ENCODE data around the gene TBCC. TPM values are rescaled to one million over a fixed set of nuclear protein-coding genes. Genes with fewer than 3 reads are reported as not detected.

TBCC gene
- total RNA-seq, 5 donors from 2014 or later (not counting 1 experiment from before 2014, with no cell fraction given): 56.5 to 74.8 (median 59.4) TPM

DNA sequence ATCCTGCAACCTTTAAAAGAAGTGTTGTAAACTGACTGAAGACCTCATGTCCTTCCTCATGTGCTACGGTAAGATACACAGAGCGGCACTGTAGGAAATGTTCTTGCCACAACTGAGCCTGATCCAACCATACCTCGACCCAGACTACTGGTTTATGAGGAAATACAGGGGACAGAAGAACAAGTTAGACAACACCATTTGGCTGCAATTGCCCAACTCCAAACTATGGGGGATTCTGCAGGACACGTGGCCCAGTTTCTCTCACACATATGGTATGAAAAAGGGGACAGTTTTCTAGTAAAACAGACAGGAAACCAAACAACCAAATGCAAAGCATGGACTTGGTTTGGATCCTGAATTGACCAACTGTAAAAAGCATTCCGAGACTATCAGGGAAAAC is 34.0 kb downstream of the TBCC start:
- H3K27me3 Mint-ChIP-seq: no peaks in the 10 kb centered on the region
- H3K36me3 ChIP-seq (ENCODE audit: control insufficient read depth in 2 of 2, extremely low read depth in 1 of 2, insufficient read depth in 1 of 2, low read length in 1 of 2): no peaks in the 10 kb centered on the region
- H3K9me3 Mint-ChIP-seq: peaks cover 0 to 8% (median 3%) of the 10 kb centered on the region in 3 donors
- DNase-seq: no peak
- no peaks in the 10 kb centered on the region for H3K9me3 ChIP-seq
- peaks cover 0 to 6% (median 0%) of the 10 kb centered on the region in 3 donors for H3K4me1 Mint-ChIP-seq
- no peak overlapping the region for H3K4me3 Mint-ChIP-seq
- ChIA-PET CTCF (no interaction called here), POLR2A (no interaction called here)
- no peaks in the 10 kb centered on the region for H3K36me3 Mint-ChIP-seq
- H3K4me1 ChIP-seq (ENCODE audit: control insufficient read depth in 1 of 2, extremely low read depth in 1 of 2, insufficient read depth in 2 of 2, low read length in 2 of 2): peaks cover 0 to 2% of the 10 kb centered on the region in 2 experiments
- H3K27ac ChIP-seq (ENCODE audit: low read length): no peak overlapping the region
- H3K4me3 ChIP-seq (ENCODE audit: control insufficient read depth in 1 of 2, extremely low read depth in 1 of 2, low read length in 1 of 2): no peak overlapping the region
- ATAC-seq (replicated peaks in 1 of 4): no peak
- 93% methylated on average over 2 of the region's 5 CpGs for WGBS (ENCODE audit: insufficient coverage)
- H3K27me3 ChIP-seq (replicated peaks in 1 of 2; ENCODE audit: control insufficient read depth in 2 of 2, extremely low read depth in 1 of 2, insufficient read depth in 2 of 2, low read length in 1 of 2): peaks cover 0 to 10% of the 10 kb centered on the region in 2 experiments
- no peak overlapping the region for H3K27ac Mint-ChIP-seq

DNA sequence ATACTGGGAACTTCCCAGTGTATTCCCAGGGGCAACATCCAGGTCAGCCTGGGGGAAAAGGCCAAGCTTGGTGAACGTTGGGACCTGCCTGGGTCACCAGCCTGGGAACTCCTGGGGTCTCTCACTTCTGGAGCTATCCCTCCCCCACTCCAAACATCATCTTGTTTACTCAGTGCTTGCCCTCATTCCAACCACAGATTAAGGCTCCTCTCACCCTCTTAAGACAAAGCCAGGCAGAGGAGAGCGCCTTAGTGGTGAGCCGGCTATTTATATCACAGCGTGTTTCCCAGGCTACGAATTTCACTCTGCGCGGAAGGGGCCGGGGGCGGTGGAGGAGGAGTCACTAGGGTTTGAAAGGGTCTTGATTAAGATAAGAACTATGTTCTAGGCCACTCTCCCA is 35.6 kb downstream of the TBCC start:
- Histone ChIP-seq H3K4me1 (ENCODE audit: control insufficient read depth in 1 of 2, extremely low read depth in 1 of 2, insufficient read depth in 2 of 2, low read length in 2 of 2) (peaks cover 0 to 2% of the 10 kb centered on the region in 2 experiments), H3K27ac (ENCODE audit: low read length) (no peak overlapping the region), H3K9me3 (no peaks in the 10 kb centered on the region), H3K4me3 (ENCODE audit: control insufficient read depth in 1 of 2, extremely low read depth in 1 of 2, low read length in 1 of 2) (no peak overlapping the region), H3K36me3 (ENCODE audit: control insufficient read depth in 2 of 2, extremely low read depth in 1 of 2, insufficient read depth in 1 of 2, low read length in 1 of 2) (no peaks in the 10 kb centered on the region), H3K27me3 (replicated peaks in 1 of 2; ENCODE audit: control insufficient read depth in 2 of 2, extremely low read depth in 1 of 2, insufficient read depth in 2 of 2, low read length in 1 of 2) (peaks cover 0 to 10% of the 10 kb centered on the region in 2 experiments)
- ChIA-PET POLR2A (no interaction called here), CTCF (no interaction called here)
- no peak for DNase-seq
- ATAC-seq (replicated peaks in 1 of 4): no peak
- 56% methylated on average over 1 of the region's 9 CpGs for WGBS (ENCODE audit: insufficient coverage)
- H3K27ac Mint-ChIP-seq: no peak overlapping the region
- H3K27me3 Mint-ChIP-seq: no peaks in the 10 kb centered on the region
- peaks cover 0 to 6% (median 0%) of the 10 kb centered on the region in 3 donors for H3K4me1 Mint-ChIP-seq
- no peak overlapping the region for H3K4me3 Mint-ChIP-seq
- H3K9me3 Mint-ChIP-seq: peaks cover 0 to 8% (median 3%) of the 10 kb centered on the region in 3 donors
- H3K36me3 Mint-ChIP-seq: no peaks in the 10 kb centered on the region

DNA sequence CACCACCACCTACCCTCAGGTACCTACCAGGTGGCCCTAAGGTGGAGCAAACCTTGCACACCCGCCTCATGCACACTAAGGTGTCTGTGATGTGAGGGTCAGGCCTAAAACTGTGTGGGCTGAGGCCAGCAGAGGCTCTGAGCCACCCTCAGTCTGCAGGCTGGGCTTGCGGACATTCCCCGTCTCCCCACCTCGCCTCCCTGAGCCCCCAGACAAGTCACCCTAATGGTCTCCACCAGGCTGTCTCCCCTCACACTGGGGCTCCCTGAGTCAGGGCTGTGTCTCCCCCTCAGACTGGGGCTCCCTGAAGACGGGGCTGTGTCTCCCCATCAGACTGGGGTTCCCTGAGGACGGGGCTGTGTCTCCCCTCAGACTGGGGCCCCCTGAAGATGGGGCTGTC is 36.0 kb downstream of the TBCC start:
- peaks cover 0 to 6% (median 0%) of the 10 kb centered on the region in 3 donors for H3K4me1 Mint-ChIP-seq
- ChIA-PET CTCF (no interaction called here), POLR2A (no interaction called here)
- H3K4me3 Mint-ChIP-seq: no peak overlapping the region
- Histone ChIP-seq H3K4me3 (ENCODE audit: control insufficient read depth in 1 of 2, extremely low read depth in 1 of 2, low read length in 1 of 2) (no peak overlapping the region), H3K27me3 (replicated peaks in 1 of 2; ENCODE audit: control insufficient read depth in 2 of 2, extremely low read depth in 1 of 2, insufficient read depth in 2 of 2, low read length in 1 of 2) (peaks cover 0 to 10% of the 10 kb centered on the region in 2 experiments), H3K4me1 (ENCODE audit: control insufficient read depth in 1 of 2, extremely low read depth in 1 of 2, insufficient read depth in 2 of 2, low read length in 2 of 2) (peaks cover 0 to 2% of the 10 kb centered on the region in 2 experiments), H3K36me3 (ENCODE audit: control insufficient read depth in 2 of 2, extremely low read depth in 1 of 2, insufficient read depth in 1 of 2, low read length in 1 of 2) (no peaks in the 10 kb centered on the region), H3K27ac (ENCODE audit: low read length) (no peak overlapping the region), H3K9me3 (no peaks in the 10 kb centered on the region)
- no peaks in the 10 kb centered on the region for H3K36me3 Mint-ChIP-seq
- H3K27ac Mint-ChIP-seq: no peak overlapping the region
- WGBS (ENCODE audit: insufficient coverage): 80% methylated on average over 5 of the region's 6 CpGs
- DNase-seq: no peak
- ATAC-seq (replicated peaks in 1 of 4): no peak
- H3K9me3 Mint-ChIP-seq: peaks cover 0 to 8% (median 3%) of the 10 kb centered on the region in 3 donors
- H3K27me3 Mint-ChIP-seq: no peaks in the 10 kb centered on the region

DNA sequence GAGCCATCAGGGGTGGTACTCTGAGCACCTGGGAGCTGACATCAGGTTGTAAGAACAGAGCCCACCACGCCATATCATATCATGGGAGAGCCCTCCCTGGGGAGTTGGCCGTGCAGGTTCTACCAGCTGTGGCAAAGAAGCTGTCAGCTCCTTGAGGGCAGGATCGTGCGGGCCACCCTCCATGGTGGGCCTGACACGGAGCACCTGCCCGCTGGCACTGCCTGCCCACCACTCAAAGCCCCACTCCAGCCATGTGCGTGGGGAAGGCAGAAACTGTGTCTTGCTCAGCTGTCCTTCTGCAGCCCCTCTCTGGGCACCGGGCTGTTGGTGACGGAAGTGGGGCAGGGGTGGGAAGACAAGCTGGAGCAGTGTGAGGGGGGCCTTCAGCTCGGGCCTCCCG is 37.8 kb downstream of the TBCC start:
- Histone ChIP-seq H3K4me1 (ENCODE audit: control insufficient read depth in 1 of 2, extremely low read depth in 1 of 2, insufficient read depth in 2 of 2, low read length in 2 of 2) (peaks cover 0 to 2% of the 10 kb centered on the region in 2 experiments), H3K4me3 (ENCODE audit: control insufficient read depth in 1 of 2, extremely low read depth in 1 of 2, low read length in 1 of 2) (no peak overlapping the region), H3K36me3 (ENCODE audit: control insufficient read depth in 2 of 2, extremely low read depth in 1 of 2, insufficient read depth in 1 of 2, low read length in 1 of 2) (no peaks in the 10 kb centered on the region), H3K27me3 (replicated peaks in 1 of 2; ENCODE audit: control insufficient read depth in 2 of 2, extremely low read depth in 1 of 2, insufficient read depth in 2 of 2, low read length in 1 of 2) (peaks cover 0 to 13% of the 10 kb centered on the region in 2 experiments), H3K9me3 (no peaks in the 10 kb centered on the region), H3K27ac (ENCODE audit: low read length) (no peak overlapping the region)
- WGBS (ENCODE audit: insufficient coverage): 71% methylated on average over 3 of the region's 11 CpGs
- Mint-ChIP-seq H3K36me3 (no peaks in the 10 kb centered on the region), H3K27me3 (no peaks in the 10 kb centered on the region), H3K4me3 (no peak overlapping the region), H3K27ac (no peak overlapping the region), H3K4me1 (peaks cover 0 to 6% (median 0%) of the 10 kb centered on the region in 3 donors), H3K9me3 (peaks cover 0 to 8% (median 3%) of the 10 kb centered on the region in 3 donors)
- ATAC-seq (replicated peaks in 1 of 4): no peak
- ChIA-PET CTCF (interaction anchor here in 1 of 2 donors (0.8 kb wide), 1 partner anchor 10 kb away, joined by 4 read pairs; no protein-coding TSS in a partner anchor), POLR2A (no interaction called here)
- no peak for DNase-seq

DNA sequence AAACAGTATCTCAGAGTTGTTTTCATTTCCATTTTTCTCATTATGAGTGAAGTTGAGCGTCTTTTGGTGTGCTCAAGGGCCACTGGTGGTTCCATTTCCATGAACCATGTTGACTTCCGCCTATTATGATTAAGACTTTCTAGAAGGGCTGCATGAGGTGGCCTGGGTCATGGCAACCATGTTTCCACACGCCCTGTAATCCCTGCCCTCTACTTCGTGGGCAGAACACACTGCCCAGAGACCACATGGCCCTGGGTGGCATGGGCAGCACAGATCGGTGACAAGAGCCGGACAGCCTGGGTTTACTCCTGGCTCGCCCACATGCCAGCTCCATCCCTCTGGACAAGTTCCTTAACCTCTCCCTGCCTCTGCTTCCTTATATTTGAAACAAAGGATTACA is 38.3 kb downstream of the TBCC start:
- H3K4me1 Mint-ChIP-seq: peaks cover 0 to 6% (median 0%) of the 10 kb centered on the region in 3 donors
- no peaks in the 10 kb centered on the region for H3K9me3 ChIP-seq
- ChIA-PET POLR2A (no interaction called here), CTCF (no interaction called here)
- H3K27ac Mint-ChIP-seq: no peak overlapping the region
- H3K27ac ChIP-seq (ENCODE audit: low read length): no peak overlapping the region
- no peak overlapping the region for H3K4me3 ChIP-seq (ENCODE audit: control insufficient read depth in 1 of 2, extremely low read depth in 1 of 2, low read length in 1 of 2)
- peaks cover 0 to 13% of the 10 kb centered on the region in 2 experiments for H3K27me3 ChIP-seq (replicated peaks in 1 of 2; ENCODE audit: control insufficient read depth in 2 of 2, extremely low read depth in 1 of 2, insufficient read depth in 2 of 2, low read length in 1 of 2)
- DNase-seq (no peak), ATAC-seq (replicated peaks in 1 of 4) (no peak)
- H3K36me3 Mint-ChIP-seq: no peaks in the 10 kb centered on the region
- H3K27me3 Mint-ChIP-seq: no peaks in the 10 kb centered on the region
- peaks cover 0 to 8% (median 3%) of the 10 kb centered on the region in 3 donors for H3K9me3 Mint-ChIP-seq
- peaks cover 0 to 2% of the 10 kb centered on the region in 2 experiments for H3K4me1 ChIP-seq (ENCODE audit: control insufficient read depth in 1 of 2, extremely low read depth in 1 of 2, insufficient read depth in 2 of 2, low read length in 2 of 2)
- H3K4me3 Mint-ChIP-seq: no peak overlapping the region
- H3K36me3 ChIP-seq (ENCODE audit: control insufficient read depth in 2 of 2, extremely low read depth in 1 of 2, insufficient read depth in 1 of 2, low read length in 1 of 2): no peaks in the 10 kb centered on the region
- WGBS (ENCODE audit: insufficient coverage): 77% methylated on average over 4 of the region's 7 CpGs

DNA sequence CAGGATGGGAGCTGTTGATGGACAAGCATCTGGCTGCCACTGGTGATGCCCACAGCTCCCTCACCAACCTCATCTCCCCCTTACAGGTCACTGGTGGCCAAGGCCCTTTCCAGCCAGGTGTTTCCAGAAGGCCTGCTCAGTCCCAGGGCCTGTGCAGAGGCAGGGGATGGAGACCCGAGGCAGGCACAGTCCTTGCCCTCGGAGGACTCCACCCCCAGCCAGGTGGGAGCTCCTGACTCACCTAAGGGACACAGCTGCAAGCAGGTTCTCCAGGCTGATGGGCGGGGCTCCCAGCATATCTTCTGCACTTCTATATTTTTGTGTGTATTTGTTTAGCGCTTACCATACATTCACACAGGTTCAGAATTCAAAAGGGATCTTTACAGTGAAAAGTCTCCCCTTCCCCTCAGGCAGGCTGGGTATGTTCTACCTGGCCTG is 40.9 kb downstream of the TBCC start:
- no peak for ATAC-seq (replicated peaks in 1 of 4)
- 80% methylated on average over 2 of the region's 4 CpGs for WGBS (ENCODE audit: insufficient coverage)
- H3K27ac ChIP-seq (ENCODE audit: low read length): no peak overlapping the region
- Mint-ChIP-seq H3K27ac (no peak overlapping the region), H3K27me3 (no peaks in the 10 kb centered on the region), H3K36me3 (no peaks in the 10 kb centered on the region), H3K9me3 (no peaks in the 10 kb centered on the region), H3K4me3 (no peak overlapping the region), H3K4me1 (no peaks in the 10 kb centered on the region)
- no peaks in the 10 kb centered on the region for H3K4me1 ChIP-seq (ENCODE audit: control insufficient read depth in 1 of 2, extremely low read depth in 1 of 2, insufficient read depth in 2 of 2, low read length in 2 of 2)
- H3K9me3 ChIP-seq: no peaks in the 10 kb centered on the region
- ChIA-PET POLR2A (interaction anchor here in 1 of 2 donors (0.6 kb wide), 2 partner anchors 82 to 209 kb away, joined by 3 to 5 read pairs; no protein-coding TSS in a partner anchor), CTCF (no interaction called here)
- H3K27me3 ChIP-seq (replicated peaks in 1 of 2; ENCODE audit: control insufficient read depth in 2 of 2, extremely low read depth in 1 of 2, insufficient read depth in 2 of 2, low read length in 1 of 2): peaks cover 0 to 10% of the 10 kb centered on the region in 2 experiments
- H3K4me3 ChIP-seq (ENCODE audit: control insufficient read depth in 1 of 2, extremely low read depth in 1 of 2, low read length in 1 of 2): no peak overlapping the region
- no peak for DNase-seq
- no peaks in the 10 kb centered on the region for H3K36me3 ChIP-seq (ENCODE audit: control insufficient read depth in 2 of 2, extremely low read depth in 1 of 2, insufficient read depth in 1 of 2, low read length in 1 of 2)

Data from T-cell (primary cell).